Measurements from ENCODE around the gene BSN. TPM values are rescaled to one million over a fixed set of nuclear protein-coding genes. Genes with fewer than 3 reads are reported as not detected.

Gene BSN
- total RNA-seq, 4 donors from 2014 or later, result 0.04 to 0.59 (median 0.15) TPM

DNA sequence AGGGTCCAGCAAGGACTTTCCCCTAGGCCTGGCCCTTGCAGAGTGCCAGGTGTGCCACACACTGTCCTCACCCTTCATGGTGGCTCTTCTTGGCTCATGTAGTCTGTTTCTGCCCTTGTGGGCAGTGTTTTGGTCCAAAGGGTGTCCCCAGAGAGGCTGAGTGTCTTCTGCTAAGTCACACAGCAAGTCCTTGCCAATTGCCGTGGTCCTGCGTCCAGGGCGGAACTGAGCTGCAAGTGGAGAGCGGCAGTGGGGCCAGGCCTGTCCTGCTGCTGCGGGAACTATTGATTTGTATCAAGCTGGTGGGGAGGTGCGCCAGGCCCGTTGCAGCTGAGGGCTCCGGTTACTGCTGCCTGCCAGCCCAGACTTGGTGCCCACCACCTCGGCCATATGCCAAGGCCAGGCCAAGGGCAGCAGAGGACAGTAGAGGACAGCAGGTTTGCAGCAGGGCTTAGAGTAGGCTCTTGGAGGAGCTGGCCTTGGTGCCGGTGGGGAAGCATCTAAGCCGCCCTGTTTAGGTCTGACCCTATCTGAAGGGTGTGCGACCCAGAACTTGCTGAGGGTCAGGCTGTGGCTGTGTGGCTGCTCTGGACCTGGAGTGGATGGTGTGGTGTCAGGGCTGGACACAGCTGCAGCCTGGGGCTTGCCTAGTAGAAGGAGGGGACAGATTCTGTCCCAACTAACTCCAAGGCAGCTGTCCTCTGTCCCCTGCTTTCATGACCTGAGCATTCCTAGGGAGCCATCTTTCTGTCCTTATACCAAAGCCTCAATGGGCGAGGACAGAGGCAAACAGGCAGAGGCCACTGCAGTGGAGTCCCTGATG, 160.7 kb downstream of the BSN start:
- no peaks in the 10 kb centered on the region for H3K27me3 ChIP-seq
- WGBS, result 95% methylated on average over 3 of the region's 13 CpGs
- H3K27ac ChIP-seq, result no peak overlapping the region

DNA sequence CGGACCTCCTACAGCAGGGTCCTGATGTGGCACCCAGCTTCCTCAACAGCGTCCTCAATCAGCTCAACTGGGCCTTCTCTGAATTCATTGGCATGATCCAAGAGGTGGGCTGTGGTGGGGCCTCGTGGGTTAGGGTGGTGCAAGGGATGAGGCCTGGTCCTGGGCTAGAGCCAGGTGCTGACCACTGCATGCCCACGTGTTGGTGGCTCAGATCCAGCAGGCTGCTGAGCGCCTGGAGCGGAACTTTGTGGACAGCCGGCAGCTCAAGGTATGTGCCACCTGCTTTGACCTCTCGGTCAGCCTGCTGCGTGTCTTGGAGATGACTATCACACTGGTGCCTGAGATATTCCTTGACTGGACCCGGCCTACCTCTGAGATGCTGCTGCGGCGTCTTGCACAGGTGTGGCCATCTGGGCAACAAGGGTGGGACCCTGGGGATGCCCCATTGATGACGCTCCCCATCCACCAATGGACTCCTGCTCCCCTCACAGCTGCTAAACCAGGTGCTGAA, 161.4 kb downstream of the BSN start:
- peaks cover 20% of the 10 kb centered on the region for H3K36me3 ChIP-seq
- 83% methylated on average over 9 of the region's 13 CpGs for WGBS

More for the DNA sequence above, 160.7 kb downstream of the BSN start:
- peak in 1 of 2 donors; percentile 55 for DNase-seq (ENCODE audit: low spot score in 2 of 2)
- H3K36me3 ChIP-seq, result peaks cover 17% of the 10 kb centered on the region
- H3K9me3 ChIP-seq, result no peaks in the 10 kb centered on the region
- no peak overlapping the region for H3K4me3 ChIP-seq
- TF ChIP-seq EP300 (IDR thresholded peaks at IDR 0.05), result no peak
- TF ChIP-seq, protein P1, sequence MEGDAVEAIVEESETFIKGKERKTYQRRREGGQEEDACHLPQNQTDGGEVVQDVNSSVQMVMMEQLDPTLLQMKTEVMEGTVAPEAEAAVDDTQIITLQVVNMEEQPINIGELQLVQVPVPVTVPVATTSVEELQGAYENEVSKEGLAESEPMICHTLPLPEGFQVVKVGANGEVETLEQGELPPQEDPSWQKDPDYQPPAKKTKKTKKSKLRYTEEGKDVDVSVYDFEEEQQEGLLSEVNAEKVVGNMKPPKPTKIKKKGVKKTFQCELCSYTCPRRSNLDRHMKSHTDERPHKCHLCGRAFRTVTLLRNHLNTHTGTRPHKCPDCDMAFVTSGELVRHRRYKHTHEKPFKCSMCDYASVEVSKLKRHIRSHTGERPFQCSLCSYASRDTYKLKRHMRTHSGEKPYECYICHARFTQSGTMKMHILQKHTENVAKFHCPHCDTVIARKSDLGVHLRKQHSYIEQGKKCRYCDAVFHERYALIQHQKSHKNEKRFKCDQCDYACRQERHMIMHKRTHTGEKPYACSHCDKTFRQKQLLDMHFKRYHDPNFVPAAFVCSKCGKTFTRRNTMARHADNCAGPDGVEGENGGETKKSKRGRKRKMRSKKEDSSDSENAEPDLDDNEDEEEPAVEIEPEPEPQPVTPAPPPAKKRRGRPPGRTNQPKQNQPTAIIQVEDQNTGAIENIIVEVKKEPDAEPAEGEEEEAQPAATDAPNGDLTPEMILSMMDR (IDR thresholded peaks at IDR 0.05), result no peak
- no peak for TF ChIP-seq POLR2AphosphoS5 (IDR thresholded peaks at IDR 0.05)
- no peak for TF ChIP-seq POLR2A (IDR thresholded peaks at IDR 0.05)
- H3K4me1 ChIP-seq, result peaks cover 26% of the 10 kb centered on the region

DNA sequence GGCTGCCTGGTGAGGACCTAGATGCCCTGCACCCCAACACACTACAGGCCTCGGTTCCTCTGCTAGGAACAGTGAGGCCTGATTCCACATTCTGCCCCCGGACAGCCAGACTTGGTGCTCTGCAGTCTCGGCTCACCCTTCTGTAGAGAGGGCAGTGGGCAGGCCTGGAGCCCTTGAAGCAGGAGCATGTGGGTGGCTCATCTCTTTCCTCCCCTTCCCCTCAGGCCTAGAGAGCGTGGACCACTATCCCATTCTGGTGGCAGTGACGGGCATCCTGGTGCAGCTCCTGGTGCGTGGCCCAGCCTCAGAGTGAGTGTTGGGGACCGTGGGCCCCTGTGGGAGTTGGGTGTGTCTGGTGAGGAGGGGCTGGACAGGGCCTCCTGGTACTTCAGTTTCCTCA, 161.9 kb downstream of the BSN start:
- TF ChIP-seq POLR2AphosphoS5 (IDR thresholded peaks at IDR 0.05), result no peak
- no peak for TF ChIP-seq POLR2A (IDR thresholded peaks at IDR 0.05)
- H3K4me3 ChIP-seq, result no peak overlapping the region
- no peak overlapping the region for H3K27ac ChIP-seq
- no peaks in the 10 kb centered on the region for H3K27me3 ChIP-seq
- no peaks in the 10 kb centered on the region for H3K9me3 ChIP-seq
- peaks cover 35% of the 10 kb centered on the region for H3K4me1 ChIP-seq
- no peak for DNase-seq (ENCODE audit: low spot score in 2 of 2)
- WGBS, result 95% methylated on average over 7 of the region's 7 CpGs
- peaks cover 25% of the 10 kb centered on the region for H3K36me3 ChIP-seq

More for the DNA sequence above, 161.4 kb downstream of the BSN start:
- Histone ChIP-seq H3K4me1 (peaks cover 33% of the 10 kb centered on the region), H3K27ac (no peak overlapping the region), H3K4me3 (no peak overlapping the region), H3K27me3 (no peaks in the 10 kb centered on the region), H3K9me3 (no peaks in the 10 kb centered on the region)
- TF ChIP-seq POLR2A (IDR thresholded peaks at IDR 0.05) (no peak), EP300 (IDR thresholded peaks at IDR 0.05) (no peak), POLR2AphosphoS5 (IDR thresholded peaks at IDR 0.05) (no peak)
- TF ChIP-seq, protein P1 (IDR thresholded peaks at IDR 0.05), result no peak
- peak in 1 of 2 donors; percentile 77 for DNase-seq (ENCODE audit: low spot score in 2 of 2)

DNA sequence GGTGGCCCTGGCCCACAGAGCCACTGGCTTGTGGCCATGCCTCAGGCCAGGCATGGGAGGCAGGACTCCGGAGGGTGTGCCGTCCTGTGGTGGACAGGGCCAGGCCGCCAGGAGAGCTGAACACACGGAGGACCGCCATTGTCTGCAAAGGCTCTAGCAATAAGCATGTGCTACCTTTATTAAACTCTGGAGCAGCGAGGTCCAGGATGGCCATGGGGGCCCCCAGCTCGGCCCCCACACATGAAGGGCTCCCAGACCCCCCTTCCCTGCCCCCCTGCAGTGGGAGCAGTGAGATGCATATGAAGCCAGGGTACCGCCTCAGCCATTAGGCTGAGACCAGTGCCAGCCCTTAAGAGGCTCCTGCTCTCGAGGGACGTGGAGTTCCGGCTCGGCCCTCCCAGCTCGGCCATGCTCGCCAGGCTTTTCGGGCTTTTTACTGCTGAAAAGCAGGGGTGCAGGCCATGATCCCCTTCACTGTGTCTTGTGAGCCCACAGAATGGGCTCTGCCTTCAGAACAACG, 162.5 kb downstream of the BSN start:
- peaks cover 37% of the 10 kb centered on the region for H3K4me1 ChIP-seq
- 75% methylated on average over 6 of the region's 16 CpGs for WGBS
- no peaks in the 10 kb centered on the region for H3K27me3 ChIP-seq
- peaks cover 31% of the 10 kb centered on the region for H3K36me3 ChIP-seq
- no peak for TF ChIP-seq POLR2AphosphoS5 (IDR thresholded peaks at IDR 0.05)
- TF ChIP-seq, protein P1 (IDR thresholded peaks at IDR 0.05), result no peak
- no peak for TF ChIP-seq POLR2A (IDR thresholded peaks at IDR 0.05)
- TF ChIP-seq EP300 (IDR thresholded peaks at IDR 0.05), result no peak
- no peaks in the 10 kb centered on the region for H3K9me3 ChIP-seq
- H3K27ac ChIP-seq, result no peak overlapping the region
- H3K4me3 ChIP-seq, result no peak overlapping the region
- DNase-seq (ENCODE audit: low spot score in 2 of 2), result no peak

DNA sequence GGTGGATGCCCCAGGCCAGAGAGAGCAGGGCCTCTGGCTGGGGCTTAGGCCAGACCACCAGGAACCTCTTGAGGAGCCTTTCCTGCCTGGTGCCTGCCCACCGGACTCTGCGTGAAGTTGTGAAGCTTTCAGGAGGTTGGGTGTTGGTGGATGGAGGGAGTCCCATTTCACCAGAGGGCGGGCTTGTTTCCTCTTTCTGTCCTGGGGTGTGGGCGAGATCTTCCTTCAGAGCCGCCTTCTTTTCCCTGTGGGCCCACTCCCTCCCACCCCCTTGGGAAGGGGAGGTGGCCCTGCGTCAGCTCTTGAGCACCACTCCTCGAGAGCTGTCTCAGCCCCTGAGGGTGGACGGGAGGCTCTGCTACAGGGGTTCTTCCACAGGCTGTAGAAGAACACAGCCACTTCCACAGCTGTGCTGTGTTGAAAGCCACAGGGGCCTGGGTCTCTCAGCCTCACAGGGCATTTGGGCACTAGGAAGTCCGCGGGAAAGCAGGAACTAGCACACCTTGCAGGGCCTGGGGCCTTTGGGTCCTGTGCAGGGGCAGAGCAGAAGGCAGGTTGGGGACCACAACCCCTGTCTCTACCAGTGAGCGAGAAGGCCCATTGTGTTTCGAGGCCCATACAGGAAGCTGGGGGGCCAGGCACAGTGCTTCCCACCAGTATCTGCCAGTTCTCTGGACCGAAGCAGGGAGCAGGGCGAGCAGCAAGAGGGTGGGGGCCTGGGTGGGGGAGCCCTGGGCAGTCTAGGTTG, 163.1 kb downstream of the BSN start:
- Histone ChIP-seq H3K27ac (no peak overlapping the region), H3K36me3 (peaks cover 35% of the 10 kb centered on the region), H3K4me1 (peaks cover 43% of the 10 kb centered on the region), H3K27me3 (no peaks in the 10 kb centered on the region), H3K9me3 (no peaks in the 10 kb centered on the region), H3K4me3 (no peak overlapping the region)
- DNase-seq (ENCODE audit: low spot score in 2 of 2), result no peak
- TF ChIP-seq EP300 (IDR thresholded peaks at IDR 0.05) (no peak), POLR2A (IDR thresholded peaks at IDR 0.05) (no peak), POLR2AphosphoS5 (IDR thresholded peaks at IDR 0.05) (no peak)
- TF ChIP-seq, protein P1 (IDR thresholded peaks at IDR 0.05), result no peak
- WGBS, result 89% methylated on average over 8 of the region's 14 CpGs

All from suprapubic skin (tissue), 4 donors.